GM21367 (cell line): ENCODE data around the gene METTL16.

Source experiments
- ATAC-seq: cut with Tn5 transposase; IDR thresholded peaks from one replicate; pipeline ENCODE4 v1.9.1; 2021; ENCODE audit not compliant: unreplicated experiment

METTL16 gene

DNA sequence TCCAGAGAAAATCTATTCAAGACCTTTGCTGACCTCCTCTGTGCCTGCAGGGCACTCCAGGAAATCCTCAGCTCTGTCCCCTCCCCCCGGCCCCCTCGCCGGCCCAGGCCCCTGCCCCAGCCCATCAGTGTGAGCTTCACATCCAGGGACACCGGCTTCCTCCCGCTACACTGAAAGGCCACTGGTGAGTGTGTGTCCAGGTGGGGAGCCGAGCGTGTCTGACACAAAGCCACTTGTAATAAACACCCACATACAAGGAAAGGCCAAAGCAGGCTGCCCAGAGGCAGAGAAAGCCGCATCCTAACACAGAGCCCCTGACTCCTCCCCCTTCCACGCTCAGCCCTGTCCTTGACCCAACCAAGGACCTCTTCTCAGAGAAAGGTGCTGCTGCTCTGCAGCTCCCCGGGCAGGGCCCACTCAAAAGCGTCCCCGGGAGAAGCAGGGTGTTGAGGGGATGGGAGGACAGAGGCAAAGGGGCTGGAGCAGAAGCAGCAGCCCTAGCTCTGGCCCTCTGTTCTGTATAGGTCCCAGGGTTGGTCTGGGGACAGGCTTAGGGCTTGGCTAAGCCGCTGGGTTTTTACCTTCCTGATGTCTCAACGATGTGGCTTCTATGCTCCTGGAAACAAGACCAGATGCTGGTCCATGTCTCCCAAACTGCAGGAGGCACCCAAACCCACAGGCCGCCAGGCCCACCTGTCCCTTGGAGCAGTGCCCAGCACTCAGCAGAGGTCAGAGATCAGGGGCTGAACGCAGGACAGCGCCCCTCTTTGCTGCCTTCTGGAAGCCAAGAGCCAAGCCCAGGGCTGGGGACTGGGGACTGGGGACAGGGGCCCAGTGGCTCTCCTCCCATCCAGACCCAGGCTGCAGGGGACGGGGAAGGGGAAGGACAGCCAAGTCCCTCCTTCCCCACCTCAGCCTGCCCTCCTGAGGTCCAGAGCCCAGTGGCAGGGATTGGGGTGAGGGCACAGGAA is 126.2 kb downstream of the METTL16 start:
- no peak for ATAC-seq

DNA sequence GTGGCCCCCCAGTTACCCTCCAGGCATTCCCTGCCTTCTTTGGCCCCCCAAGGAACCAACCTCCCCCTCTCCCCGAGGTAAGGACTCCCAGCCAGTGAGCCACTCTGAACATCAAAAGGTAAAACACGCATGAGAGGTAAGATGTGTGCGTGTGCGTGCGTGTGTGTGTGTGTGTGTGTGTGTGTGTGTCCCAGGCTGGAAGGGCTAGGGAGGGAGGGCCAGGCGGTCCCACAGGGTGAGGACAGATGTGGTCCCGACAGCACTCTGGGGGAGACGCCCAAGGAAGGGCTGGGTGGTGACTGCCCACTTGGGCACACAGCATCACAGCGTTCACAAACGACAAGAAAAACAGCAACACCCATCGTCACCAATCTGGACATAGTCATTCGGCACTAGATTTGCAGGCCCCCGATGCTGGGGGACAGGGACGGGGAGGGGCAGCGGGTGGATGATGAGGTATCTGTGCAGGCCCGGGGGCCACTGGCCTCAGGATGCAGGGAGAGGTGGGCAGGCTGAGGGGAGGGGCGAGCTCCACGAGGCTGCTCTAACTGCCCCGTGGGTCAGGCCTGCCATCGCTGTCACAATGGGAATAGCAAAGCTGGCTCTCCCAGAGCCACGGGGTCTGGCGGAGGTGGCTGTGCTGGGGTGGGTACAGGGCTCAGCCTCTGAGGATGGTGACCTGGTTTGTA is 127.1 kb downstream of the METTL16 start:
- no peak for ATAC-seq

DNA sequence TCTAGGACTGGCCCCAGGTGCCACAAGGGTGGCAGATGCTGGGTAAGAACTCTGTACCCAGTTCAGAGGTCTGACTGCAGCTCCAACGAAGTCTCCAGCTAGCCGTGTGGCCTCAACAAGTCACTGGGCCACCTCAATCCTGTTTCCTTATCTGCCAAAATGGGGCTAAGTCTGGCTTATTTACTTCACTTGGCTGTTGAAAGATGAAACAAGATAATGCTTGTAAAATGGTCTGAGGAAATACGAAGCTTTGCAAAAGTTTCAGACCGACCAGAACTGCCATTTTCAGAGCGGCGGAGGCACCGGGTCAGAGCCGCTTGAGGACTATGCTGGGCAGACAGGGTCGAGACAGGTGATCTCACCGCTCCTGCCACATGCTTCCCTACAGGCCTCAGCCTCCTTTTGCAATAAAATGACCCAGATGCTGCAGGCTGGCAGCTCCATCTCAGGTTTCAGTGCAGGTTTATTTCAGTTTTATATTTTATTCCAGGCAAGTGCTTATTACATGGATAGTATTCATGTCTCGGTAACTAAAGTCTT is 128.0 kb downstream of the METTL16 start:
- ATAC-seq = no peak

DNA sequence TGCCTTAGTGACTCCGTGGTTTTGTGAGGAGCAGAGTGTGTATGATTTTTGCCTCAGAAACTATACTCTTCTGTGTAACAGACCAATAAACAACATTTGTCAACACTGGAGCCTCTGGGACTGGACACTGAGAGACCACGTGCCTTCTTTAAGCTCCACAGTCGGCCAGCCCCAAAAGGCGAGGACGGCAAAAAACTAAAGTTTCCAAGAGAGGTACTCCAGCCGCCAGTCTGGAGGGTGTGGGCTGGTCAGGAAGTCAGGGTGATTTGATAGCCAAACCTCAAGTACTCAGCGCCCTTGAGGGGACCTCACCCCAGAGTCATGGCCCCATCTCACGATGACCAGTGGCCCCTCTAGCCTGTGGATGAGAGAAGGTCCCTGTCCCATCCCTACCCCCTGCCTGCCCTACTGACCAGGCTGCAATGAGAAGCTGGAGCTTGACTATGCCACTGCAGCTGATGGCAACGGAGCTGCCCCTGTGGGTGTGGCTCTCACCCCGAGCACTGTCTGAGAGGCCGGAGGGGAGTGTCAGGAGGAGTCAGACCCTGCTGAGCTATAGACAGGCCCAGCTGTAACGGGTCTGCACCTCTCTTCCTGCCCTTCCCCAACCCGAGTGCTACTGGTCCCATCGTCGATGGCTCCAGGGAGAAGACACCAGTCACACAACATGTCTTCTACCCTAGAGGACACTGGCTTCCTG is 130.6 kb downstream of the METTL16 start:
- ATAC-seq = no peak

DNA sequence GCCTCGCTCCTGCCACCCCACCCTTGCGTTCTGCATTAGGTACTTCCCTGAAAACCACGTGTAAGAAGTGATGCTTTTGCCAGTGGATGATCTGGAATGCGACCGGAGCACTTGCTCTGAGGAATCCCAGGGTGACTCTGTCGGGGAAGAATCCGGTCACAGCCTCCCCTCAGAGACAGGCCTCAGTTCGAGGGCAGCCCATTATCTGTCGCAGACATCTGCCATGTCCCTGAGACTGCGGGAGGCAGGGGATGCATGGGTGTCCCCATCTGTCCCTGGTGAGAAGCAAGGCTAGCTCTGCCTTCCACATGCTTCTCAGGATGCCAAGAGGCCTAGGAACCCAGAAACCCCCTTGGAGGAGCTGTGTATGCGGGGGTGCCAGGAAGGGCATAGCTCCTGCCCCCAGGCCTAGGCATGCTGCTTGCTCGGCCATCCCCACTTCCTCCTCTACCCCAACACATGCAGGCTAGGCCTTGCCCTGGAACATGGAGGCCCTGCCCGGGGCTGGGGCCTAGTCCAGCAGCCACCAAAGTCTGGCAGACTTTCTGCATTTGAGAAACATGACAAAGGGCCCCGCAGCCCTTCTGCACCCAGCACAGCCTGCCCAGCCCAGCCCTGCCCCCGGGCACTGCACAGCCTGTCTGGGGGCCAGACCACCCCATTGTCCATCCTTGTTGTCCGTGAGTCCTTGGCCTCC is 131.3 kb downstream of the METTL16 start:
- no peak for ATAC-seq

DNA sequence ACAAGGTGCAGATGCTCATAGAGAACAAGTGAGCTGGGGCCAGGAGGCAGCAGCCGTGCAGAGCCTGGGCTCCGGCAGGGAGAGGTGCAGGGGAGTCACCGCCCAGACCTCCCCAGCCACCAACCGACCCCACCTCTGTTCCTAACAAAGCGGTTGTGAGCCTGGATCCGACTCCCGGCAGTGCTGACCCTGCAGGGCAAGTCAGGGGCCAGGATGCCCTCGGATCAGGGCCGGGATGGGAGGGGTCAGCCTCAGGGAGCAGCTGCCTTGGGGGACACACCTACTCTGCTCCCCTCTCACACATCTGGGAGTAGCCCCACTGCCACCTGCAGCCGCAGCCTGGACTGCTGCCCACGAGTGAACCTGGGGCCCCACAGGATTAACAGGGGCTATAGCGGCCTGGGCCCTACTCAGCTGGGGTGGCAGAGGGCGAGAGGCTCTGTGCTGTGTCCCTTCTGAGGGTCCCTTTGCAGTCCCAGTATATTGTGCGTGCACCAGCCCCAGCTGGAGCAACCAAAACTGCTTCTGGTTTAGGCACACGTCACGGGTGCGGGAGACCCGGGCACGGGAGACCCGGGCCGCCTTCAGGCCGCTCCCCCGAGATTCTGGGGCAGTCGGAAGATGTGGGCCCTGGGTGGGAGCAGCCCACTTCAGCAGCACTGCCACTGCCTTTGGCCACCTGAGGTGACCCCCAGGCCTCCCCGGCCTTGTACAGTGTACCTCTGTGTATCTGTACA is 132.0 kb downstream of the METTL16 start:
- no peak for ATAC-seq

DNA sequence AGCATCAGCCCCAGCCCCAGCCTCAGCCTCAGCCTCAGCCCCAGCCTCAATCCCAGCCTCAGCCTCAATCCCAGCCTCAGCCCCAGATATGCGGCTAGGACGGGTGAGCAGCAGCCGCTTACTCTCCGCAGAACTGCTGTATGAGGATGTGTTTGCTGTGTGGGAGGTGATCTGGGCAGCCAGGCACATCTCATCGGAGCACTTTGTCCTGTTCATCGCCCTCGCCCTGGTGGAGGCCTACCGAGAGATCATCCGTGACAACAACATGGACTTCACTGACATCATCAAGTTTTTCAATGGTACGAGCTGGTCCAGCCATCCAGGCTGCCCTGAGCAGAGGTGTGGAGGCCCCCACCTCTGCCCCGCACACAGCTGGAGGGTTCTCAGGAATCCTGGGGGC is 132.8 kb downstream of the METTL16 start:
- ATAC-seq = no peak

DNA sequence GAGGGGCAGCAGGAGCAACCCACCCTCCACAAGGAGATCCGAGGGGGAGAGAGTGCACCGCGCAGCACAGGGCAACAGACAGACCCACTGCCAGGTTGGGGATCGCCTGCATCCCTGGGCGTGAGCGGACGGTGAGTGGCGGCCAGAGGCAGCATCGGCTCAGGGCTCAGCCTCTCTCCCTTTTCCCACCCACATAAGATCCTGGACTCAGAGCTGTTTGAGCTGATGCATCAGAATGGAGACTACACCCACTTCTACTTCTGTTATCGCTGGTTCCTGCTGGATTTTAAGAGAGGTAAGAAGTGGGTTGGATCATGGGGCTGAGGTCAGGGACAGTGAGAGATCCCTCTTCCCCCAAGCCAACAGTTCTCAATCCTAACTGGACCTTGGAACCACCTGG is 134.0 kb downstream of the METTL16 start:
- ATAC-seq = no peak

DNA sequence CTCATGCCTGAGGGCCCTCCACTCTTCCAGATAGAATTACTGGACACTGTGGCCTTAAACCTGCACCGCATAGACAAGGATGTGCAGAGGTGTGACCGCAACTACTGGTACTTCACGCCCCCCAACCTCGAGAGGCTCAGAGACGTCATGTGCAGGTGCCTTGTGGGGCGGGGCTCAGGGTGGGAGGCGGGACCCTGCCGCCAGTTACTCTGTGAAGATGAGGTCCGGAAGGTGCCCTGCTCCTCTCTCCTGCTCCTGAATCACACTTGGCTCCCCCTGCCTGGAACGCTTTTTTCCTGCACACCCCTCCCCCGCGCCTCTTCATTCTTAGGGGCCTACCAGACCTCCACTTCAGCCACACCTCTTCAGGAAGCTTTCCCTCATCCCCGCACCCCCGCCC is 135.6 kb downstream of the METTL16 start:
- no peak for ATAC-seq

DNA sequence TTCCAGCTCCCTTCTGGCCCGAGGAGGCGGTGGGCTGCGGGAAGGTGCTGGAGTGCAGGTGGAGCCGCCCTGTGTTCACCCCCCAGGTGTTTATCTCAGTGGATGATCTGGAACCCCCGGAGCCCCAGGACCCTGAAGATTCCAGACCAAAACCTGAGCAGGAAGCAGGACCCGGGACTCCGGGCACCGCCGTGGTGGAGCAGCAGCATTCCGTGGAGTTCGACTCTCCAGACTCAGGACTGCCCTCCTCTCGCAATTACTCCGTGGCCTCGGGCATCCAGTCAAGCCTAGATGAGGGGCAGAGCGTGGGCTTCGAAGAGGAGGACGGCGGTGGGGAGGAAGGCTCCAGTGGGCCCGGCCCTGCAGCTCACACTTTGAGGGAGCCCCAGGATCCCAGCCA is 136.3 kb downstream of the METTL16 start:
- ATAC-seq = no peak

DNA sequence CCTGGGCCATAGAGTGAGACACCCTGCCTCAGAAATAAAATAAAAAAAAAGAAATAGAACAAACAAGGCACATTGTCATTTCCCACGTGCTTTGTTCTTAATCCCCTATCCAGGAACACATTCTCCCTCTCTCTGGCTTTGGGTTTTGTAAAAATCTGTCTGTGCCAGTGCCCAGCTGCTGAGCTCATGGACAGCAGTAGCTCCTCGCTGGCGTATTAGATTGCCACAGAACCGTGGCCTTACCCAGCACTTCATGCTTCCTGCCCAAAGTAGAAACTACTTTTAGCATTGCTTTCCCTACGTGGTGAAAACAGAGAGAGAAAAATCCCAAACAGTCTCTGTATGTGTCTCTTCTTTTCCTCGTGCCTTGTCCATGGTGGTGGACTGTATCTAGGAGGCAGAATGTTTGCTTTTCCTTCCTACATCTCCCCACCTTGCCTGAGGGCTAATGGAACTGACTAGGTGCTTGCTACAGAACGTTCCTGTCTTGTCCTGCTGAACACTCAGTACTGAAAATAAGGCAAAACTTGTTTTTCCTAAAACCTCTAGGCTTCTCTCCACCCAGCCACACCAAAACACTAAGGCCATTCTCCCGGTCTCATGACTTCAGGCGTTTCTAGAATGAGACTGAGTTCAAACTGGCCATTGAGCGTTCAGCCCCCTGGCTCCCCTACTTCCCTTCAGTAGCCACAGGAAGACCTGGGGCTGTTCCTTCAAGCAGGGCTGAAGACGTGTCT is 137.0 kb downstream of the METTL16 start:
- ATAC-seq = no peak

DNA sequence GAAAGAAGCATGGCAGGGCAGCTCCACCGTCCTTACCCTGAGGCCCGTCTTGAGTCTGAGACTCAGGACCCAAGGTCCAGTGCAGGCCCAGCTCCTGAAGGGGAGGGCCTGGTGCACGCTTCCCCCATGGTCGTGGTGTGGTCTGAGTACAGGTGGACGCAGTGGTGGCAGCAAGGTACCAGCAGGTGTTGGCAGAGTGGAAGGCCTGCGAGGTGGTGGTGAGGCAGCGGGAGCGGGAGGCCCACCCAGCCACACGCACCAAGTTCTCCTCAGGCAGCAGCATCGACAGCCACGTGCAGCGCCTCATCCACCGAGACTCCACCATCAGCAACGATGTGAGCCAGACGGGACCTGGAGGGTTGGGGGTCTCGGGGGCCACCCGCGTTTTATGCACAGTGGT is 138.5 kb downstream of the METTL16 start:
- ATAC-seq = no peak

DNA sequence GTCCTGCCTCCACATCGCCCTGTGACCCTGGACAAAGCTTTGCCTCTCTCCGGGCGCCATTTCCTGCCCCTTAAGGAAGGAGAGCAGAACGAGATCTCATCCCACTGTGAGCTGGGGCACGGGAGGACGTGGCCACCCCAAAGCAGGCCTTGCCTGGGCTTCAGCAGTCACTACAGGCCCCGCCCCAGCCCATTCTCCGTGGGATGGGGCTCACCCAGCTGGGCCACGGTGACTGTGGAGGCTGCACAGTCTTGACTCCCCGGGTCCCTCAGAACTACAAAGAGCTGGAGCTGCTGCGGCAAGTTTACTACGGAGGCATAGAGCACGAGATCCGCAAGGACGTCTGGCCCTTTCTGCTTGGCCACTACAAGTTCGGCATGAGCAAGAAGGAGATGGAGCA is 139.0 kb downstream of the METTL16 start:
- no peak for ATAC-seq

DNA sequence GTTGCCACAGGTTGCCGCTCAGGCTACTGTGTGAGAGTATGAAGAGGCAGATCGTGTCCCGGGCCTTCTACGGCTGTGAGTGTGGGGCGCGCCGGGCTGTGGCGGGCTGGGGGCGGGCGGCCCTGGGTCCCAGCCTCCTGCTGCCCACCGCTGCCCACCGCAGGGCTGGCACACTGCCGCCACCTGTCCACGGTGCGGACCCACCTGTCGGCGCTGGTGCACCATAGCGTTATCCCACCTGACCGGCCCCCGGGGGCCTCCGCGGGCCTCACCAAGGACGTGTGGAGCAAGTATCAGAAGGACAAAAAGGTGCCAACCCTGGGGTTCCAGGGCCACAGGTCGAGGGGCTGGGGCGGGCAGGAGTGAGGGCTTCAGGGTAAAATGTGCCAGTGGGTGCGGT is 139.5 kb downstream of the METTL16 start:
- ATAC-seq = no peak

DNA sequence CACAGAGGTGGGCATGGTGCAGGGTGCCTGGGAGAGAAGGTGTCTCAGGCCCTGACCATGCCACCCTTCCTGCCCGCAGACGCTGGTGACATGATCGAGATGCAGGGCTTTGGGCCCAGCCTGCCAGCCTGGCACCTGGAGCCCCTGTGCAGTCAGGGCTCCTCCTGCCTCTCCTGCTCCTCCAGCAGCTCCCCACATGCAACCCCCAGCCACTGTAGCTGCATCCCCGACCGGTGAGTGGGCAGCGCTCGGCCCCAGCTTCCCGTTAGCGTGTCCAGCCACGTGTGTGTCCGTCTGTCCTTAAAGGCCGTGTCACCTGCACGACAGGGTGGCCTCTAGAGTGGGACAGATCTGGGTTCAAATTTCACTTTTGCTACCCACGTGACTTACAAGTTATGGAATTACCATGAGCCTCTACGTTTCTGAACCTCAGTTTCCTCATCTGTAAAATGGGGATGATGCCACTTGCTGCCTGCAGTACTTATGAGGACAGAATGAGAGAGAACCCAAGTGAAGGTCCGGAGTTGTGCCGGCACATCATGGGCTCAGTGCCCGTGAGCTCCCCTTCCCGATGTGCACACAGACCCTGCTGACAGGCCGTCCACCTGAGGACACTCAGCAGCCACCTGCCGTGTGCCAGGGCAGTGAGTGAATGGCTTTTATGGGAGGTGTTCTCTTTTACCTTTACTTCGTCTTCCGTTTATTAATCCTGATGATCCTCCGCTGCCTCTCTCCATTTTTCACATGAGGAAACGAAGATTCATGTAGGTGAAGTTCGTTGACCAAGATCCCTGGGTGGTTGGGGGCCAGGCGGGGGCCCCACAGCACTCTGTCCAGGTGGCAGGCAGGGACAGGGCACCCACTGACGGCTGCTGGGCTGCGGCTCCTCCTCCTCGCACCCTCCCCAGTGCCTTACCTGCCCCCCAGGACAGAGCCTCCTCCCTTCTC is 140.2 kb downstream of the METTL16 start:
- no peak for ATAC-seq

DNA sequence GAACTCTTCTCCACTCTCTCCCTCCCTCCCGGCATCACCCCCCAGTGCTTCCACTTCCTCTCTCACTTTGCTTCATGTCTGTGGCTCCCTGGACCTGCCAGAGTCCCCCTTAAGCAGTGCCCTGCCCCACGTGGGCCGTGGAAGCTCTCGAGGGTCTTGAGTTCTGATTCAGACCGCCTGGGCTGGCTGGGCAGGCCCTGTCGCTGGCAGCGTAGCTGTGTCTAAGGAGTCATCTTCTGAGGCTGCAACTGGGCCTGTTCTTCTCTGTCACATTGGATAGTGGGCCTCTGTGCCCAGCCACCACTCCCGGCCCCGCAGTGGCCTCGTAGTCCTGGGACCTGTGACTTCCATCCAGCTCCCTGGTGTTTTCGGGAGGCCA is 141.5 kb downstream of the METTL16 start:
- no peak for ATAC-seq

DNA sequence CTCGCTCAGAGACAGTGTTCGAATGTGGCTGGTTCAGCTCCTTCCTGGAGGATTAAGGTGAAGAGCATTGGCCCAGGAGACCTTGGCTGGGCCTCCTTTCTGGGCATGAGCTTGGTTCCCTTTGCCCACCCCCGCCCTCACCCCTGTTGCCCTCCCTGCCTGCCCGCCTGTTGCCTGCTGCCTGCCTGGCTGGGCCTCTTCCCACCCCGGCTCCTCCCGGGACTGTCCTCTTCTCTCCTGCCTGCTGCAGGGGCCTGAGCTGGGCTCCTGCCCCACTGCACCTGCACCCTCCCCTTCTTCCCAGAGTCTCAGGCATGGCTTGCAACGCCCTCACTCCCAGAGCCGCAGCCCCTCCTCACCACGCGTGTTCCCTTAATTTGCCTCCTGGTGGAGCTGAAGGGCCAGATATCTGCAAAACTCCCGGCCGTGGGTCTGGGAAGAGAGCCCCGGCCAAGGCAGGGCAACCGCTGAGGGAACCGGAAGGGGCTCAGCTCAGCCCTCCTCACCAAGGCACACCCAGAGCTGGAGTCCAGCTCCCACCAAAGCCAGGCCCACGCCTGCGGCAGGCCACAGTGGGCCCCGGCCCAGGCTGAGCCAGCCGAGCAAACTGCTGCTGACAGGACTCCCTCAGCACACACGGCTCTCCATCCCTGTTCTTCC is 142.0 kb downstream of the METTL16 start:
- no peak for ATAC-seq

DNA sequence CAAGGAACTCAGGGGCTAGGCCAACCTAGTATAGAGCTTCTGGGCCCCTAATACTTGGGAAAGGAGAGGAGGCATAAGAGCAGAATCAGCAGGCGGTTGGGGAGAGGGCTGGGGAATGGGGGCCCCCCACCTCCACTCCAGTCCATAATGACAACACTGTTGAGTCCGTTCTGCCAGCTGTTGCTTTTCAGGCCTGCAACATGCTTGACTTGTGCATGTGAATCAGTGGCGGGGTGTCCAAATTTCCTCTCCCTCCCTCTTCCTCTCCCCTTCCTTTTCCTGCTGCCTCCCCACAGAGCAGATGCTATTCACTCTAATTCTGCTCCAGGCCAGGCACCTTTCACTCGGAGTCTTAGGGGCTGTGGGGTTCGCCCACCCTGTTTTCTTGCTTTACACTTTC is 142.6 kb downstream of the METTL16 start:
- ATAC-seq = no peak
